Measurements from ENCODE around the gene UQCRFS1. TPM values are rescaled to one million over a fixed set of nuclear protein-coding genes. Genes with fewer than 3 reads are reported as not detected.

Gene UQCRFS1
- total RNA-seq, 6 experiments from 2014 or later: 23.9 to 39.0 (median 27.5) TPM

DNA sequence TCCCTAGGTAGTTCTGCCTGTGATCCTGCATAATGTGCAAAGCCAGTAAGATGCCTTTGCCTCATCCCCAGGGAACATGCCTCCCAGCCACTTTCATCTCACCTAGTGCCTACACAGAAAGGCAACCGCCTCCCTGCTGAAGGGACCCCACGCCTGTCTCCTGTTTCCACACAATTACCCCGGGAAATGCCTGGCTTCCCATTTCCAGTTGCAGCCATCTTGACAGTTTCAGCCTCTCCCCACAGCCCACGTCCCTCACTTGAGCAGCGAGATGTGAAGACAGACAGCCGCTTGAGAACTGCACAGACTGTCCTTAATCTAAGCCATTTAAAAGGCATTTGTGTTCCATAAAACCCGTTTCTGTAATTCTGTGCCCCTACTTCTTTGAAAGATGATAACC lies 4.7 kb upstream of the UQCRFS1 start:
- Histone ChIP-seq H3K27me3 (no peaks in the 10 kb centered on the region), H3K4me1 (no peaks in the 10 kb centered on the region), H3K9me3 (no peaks in the 10 kb centered on the region), H3K27ac (no peak overlapping the region), H3K4me3 (no peak overlapping the region), H3K36me3 (no peaks in the 10 kb centered on the region)
- ATAC-seq (no peak), DNase-seq (no peak)
- intact Hi-C loops (cut with DNase I): no loop called here
- TF ChIP-seq, protein P1, sequence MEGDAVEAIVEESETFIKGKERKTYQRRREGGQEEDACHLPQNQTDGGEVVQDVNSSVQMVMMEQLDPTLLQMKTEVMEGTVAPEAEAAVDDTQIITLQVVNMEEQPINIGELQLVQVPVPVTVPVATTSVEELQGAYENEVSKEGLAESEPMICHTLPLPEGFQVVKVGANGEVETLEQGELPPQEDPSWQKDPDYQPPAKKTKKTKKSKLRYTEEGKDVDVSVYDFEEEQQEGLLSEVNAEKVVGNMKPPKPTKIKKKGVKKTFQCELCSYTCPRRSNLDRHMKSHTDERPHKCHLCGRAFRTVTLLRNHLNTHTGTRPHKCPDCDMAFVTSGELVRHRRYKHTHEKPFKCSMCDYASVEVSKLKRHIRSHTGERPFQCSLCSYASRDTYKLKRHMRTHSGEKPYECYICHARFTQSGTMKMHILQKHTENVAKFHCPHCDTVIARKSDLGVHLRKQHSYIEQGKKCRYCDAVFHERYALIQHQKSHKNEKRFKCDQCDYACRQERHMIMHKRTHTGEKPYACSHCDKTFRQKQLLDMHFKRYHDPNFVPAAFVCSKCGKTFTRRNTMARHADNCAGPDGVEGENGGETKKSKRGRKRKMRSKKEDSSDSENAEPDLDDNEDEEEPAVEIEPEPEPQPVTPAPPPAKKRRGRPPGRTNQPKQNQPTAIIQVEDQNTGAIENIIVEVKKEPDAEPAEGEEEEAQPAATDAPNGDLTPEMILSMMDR (IDR thresholded peaks at IDR 0.05): no peak
- no peak for TF ChIP-seq POLR2A (IDR thresholded peaks at IDR 0.05)
- WGBS (ENCODE audit: insufficient coverage, low coverage, low lambda C conversion rate, missing lambda C conversion rate): 53% methylated on average over 7 of the region's 7 CpGs

DNA sequence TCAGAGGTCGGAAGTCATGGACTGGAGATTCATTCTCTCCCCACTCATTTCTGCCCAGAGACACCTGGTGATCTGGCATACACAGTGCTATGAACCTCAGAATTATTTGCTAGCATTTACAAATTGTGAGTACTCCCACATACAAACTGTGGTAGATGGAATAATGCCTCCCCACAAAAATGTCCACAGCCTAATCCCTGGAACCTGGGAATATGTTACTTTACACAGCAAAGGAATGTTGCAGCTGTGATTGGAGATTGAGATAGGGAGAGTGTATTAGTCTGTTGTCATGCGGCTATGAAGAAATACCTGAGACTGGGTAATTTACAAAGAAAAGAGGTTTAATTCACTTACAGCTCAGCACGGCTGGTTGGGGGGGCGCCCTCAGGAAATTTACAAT lies 3.1 kb upstream of the UQCRFS1 start:
- H3K9me3 ChIP-seq: no peaks in the 10 kb centered on the region
- TF ChIP-seq, protein P1 (IDR thresholded peaks at IDR 0.05): no peak
- TF ChIP-seq POLR2A (IDR thresholded peaks at IDR 0.05): no peak
- H3K36me3 ChIP-seq: no peaks in the 10 kb centered on the region
- peaks cover 0 to 8% (median 2%) of the 10 kb centered on the region in 4 donors for H3K4me1 ChIP-seq
- H3K27ac ChIP-seq: no peak overlapping the region
- ATAC-seq: no peak
- intact Hi-C loops (cut with DNase I): no loop called here
- no peak for DNase-seq
- 70% methylated on average over 4 of the region's 4 CpGs for WGBS (ENCODE audit: insufficient coverage, low coverage, low lambda C conversion rate, missing lambda C conversion rate)
- H3K4me3 ChIP-seq: no peak overlapping the region
- H3K27me3 ChIP-seq: no peaks in the 10 kb centered on the region

GRCh38 chr19:29215322-29215845 lies 2.4 kb upstream of the UQCRFS1 start:
- ATAC-seq (no peak), DNase-seq (no peak)
- no peak for TF ChIP-seq POLR2A (IDR thresholded peaks at IDR 0.05)
- TF ChIP-seq, protein P1 (IDR thresholded peaks at IDR 0.05): no peak
- peaks cover 0 to 8% (median 2%) of the 10 kb centered on the region in 4 donors for H3K4me1 ChIP-seq
- H3K9me3 ChIP-seq: no peaks in the 10 kb centered on the region
- H3K36me3 ChIP-seq: no peaks in the 10 kb centered on the region
- H3K4me3 ChIP-seq: no peak overlapping the region
- H3K27ac ChIP-seq: no peak overlapping the region
- H3K27me3 ChIP-seq: no peaks in the 10 kb centered on the region
- intact Hi-C loops (cut with DNase I): no loop called here
- WGBS (ENCODE audit: insufficient coverage, low coverage, low lambda C conversion rate, missing lambda C conversion rate): 69% methylated on average over 7 of the region's 7 CpGs

DNA sequence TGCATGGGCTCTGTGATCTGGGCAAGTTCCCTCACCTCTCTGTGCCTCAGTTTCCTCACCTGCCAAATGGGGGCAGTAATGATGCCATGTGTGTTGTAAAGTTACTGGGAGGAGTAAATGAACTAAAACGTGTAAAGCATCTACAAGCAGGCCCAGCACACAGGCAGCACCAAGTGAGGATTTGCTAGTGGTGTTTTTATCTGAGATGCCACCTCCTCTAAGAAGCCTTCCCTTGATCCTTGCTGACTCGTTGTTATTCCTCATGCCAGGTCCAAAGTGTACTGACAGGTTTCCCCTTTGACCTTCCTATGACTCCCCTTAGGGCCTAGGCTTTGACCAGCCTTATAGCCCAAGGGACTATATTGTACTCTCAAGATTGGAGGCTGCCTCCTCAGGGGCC lies 1.5 kb upstream of the UQCRFS1 start:
- no peak for TF ChIP-seq POLR2A (IDR thresholded peaks at IDR 0.05)
- TF ChIP-seq, protein P1 (IDR thresholded peaks at IDR 0.05): no peak
- DNase-seq: no peak
- intact Hi-C loops (cut with DNase I): no loop called here

DNA sequence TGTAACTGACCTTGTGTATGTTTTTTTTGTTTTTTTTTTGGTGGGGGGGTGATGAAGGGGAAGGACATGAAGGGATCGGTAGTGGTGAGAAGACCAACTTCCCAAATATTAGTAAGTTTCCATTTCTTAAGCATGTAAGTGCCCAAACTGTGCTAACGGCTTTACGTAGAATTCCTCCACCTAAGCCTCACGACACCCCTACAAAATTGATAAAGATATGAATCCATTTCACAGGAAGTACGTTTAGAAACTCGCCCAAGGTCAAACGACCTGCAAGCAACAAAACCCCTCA lies 649 bp downstream of the UQCRFS1 start:
- Histone ChIP-seq H3K36me3 (peaks cover 0 to 4% (median 0%) of the 10 kb centered on the region in 4 donors), H3K4me3 (peak overlapping the region; percentile 76 to 97 (median 86)), H3K9me3 (no peaks in the 10 kb centered on the region), H3K27ac (peak overlapping the region; percentile 84 to 89 (median 84)), H3K4me1 (peaks cover 0 to 17% (median 6%) of the 10 kb centered on the region in 4 donors), H3K27me3 (no peaks in the 10 kb centered on the region)
- ATAC-seq (no peak), DNase-seq (no peak)
- WGBS (ENCODE audit: insufficient coverage, low coverage, low lambda C conversion rate, missing lambda C conversion rate): 0% methylated on average over 7 of the region's 7 CpGs
- intact Hi-C loops (cut with DNase I): no loop called here
- TF ChIP-seq POLR2A (IDR thresholded peaks at IDR 0.05): no peak
- TF ChIP-seq, protein P1 (IDR thresholded peaks at IDR 0.05): no peak

More for the DNA sequence above, 1.5 kb upstream of the UQCRFS1 start:
- ATAC-seq: no peak
- no peaks in the 10 kb centered on the region for H3K27me3 ChIP-seq
- H3K9me3 ChIP-seq: no peaks in the 10 kb centered on the region
- no peak overlapping the region for H3K27ac ChIP-seq
- H3K36me3 ChIP-seq: no peaks in the 10 kb centered on the region
- H3K4me1 ChIP-seq: peaks cover 0 to 12% (median 4%) of the 10 kb centered on the region in 4 donors
- WGBS (ENCODE audit: insufficient coverage, low coverage, low lambda C conversion rate, missing lambda C conversion rate): 20% methylated on average over 1 of the region's 2 CpGs
- H3K4me3 ChIP-seq: no peak overlapping the region
